Gastroesophageal sphincter (tissue), 4 donors: ENCODE measurements around the gene LIMA1. TPM values are rescaled to one million over a fixed set of nuclear protein-coding genes. Genes with fewer than 3 reads are reported as not detected.

ENCODE experiments used
- ATAC-seq: fragments of 150-250 bp; one replicate; pipeline ENCODE4 v1.9.1; 2016; ENCODE audit warnings: mild to moderate bottlenecking, moderate library complexity
- H3K27ac ChIP-seq, 4 donors: fragments of 200-600 bp; sonication (generic) in 3 of 4; 1 replicate in 3 of 4; 2 replicates in 1 of 4; pipeline ENCODE4 v1.5.1; 2016 to 2019
- H3K27me3 ChIP-seq: fragments of 200-600 bp; sonication (generic); one replicate; pipeline ENCODE4 v1.5.1; 2019
- H3K36me3 ChIP-seq, 2 donors: fragments of 200-600 bp; sonication (generic); one replicate each; pipeline ENCODE4 v1.5.1; 2019; ENCODE audit warnings: control low read depth in 1 of 2
- H3K4me1 ChIP-seq, 3 donors: fragments of 200-600 bp; sonication (generic); 1 replicate in 2 of 3; 2 replicates in 1 of 3; pipeline ENCODE4 v1.5.1; 2016 to 2019; ENCODE audit warnings: control low read depth in 2 of 3
- H3K4me3 ChIP-seq, 2 donors: fragments of 200-600 bp; sonication (generic); one replicate each; pipeline ENCODE4 v1.5.1; 2019; ENCODE audit warnings: mild to moderate bottlenecking in 1 of 2, moderate library complexity in 1 of 2
- H3K9me3 ChIP-seq, 3 donors: fragments of 200-600 bp; sonication (generic); one replicate each; pipeline ENCODE4 v1.5.1; 2017 to 2019; ENCODE audit warnings: control low read depth in 2 of 3
- EP300 ChIP-seq: sonication (generic); formaldehyde crosslinking; IDR thresholded peaks from one replicate; pipeline ENCODE4 v1.6.1; 2017; ENCODE audit warnings: antibody characterized with exemption, mild to moderate bottlenecking
- POLR2A ChIP-seq, 2 donors: fragments of 450-650 bp; IDR thresholded peaks; one replicate each; pipeline ENCODE4 v1.6.1; 2017; ENCODE audit warnings: antibody characterized with exemption in 2 of 2, mild to moderate bottlenecking in 2 of 2, moderate library complexity in 1 of 2
- POLR2AphosphoS5 ChIP-seq: sonication (generic); formaldehyde crosslinking; IDR thresholded peaks from one replicate; pipeline ENCODE4 v1.6.1; 2017; ENCODE audit warnings: antibody characterized with exemption
- WGBS, 2 donors: methylation state at CpG; one replicate each; pipeline ENCODE4 v1.1.5; 2018; ENCODE audit warnings: low coverage in 1 of 2; 5-methylcytosine and 5-hydroxymethylcytosine counted together
- total RNA-seq, 4 donors: library from RNA; depleted of rRNA; stranded (reverse); fragments of >200 nt; gene quantifications; one replicate each; pipeline ENCODE4 v1.1.0, GENCODE V29; 2016
- TF ChIP-seq, protein P1 (sequence below), 4 experiments: fragments of 200-600 bp in 2 of 4; fragments of 450-650 bp in 2 of 4; sonication (generic) in 1 of 4; IDR thresholded peaks; one replicate each; pipeline ENCODE4 v1.5.1; 2017 to 2019; ENCODE audit warnings: antibody characterized with exemption in 4 of 4, mild to moderate bottlenecking in 2 of 4, moderate library complexity in 2 of 4

The LIMA1 gene
- total RNA-seq, 4 donors from 2014 or later = 27.6 to 91.3 (median 64.6) TPM

DNA sequence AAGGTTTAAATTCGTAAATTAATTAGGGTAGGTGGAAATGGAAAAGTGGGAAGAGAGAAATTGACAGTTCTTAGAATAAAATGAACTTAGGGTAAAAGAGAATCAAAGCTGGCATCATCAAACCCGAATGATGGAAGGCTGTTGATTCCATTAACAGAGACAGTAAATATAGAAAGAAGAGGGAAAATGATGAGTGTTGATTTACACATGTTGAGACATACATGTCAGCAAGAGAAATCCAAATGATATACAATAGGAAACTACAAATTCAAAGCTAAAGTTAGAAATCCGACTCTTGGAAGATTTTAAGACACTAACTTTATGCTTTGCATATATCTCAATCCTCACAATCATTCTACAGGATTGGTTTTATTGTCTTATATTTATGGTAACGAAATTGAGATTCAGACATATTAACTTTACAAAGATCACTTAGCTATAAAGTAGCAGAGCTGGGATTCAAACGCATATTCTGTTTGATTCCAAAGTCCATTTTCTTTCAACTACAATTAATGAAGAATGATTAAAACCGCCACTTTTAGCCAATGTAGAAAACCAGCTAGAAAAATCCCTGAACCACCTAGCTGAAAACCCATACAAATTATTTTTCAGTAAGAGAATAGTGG lies 30.2 kb downstream of the LIMA1 start:
- H3K27me3 ChIP-seq = no peaks in the 10 kb centered on the region
- H3K9me3 ChIP-seq = no peaks in the 10 kb centered on the region
- peaks cover 0 to 28% (median 10%) of the 10 kb centered on the region in 3 donors for H3K4me1 ChIP-seq
- H3K4me3 ChIP-seq = no peak overlapping the region
- 91% methylated on average over 6 of the region's 6 CpGs for WGBS, 2 donors
- ATAC-seq = no peak
- H3K36me3 ChIP-seq = no peaks in the 10 kb centered on the region
- TF ChIP-seq EP300 = no peak
- no peak for TF ChIP-seq POLR2A (IDR thresholded peaks at IDR 0.05)
- TF ChIP-seq POLR2AphosphoS5 = no peak
- TF ChIP-seq, protein P1, sequence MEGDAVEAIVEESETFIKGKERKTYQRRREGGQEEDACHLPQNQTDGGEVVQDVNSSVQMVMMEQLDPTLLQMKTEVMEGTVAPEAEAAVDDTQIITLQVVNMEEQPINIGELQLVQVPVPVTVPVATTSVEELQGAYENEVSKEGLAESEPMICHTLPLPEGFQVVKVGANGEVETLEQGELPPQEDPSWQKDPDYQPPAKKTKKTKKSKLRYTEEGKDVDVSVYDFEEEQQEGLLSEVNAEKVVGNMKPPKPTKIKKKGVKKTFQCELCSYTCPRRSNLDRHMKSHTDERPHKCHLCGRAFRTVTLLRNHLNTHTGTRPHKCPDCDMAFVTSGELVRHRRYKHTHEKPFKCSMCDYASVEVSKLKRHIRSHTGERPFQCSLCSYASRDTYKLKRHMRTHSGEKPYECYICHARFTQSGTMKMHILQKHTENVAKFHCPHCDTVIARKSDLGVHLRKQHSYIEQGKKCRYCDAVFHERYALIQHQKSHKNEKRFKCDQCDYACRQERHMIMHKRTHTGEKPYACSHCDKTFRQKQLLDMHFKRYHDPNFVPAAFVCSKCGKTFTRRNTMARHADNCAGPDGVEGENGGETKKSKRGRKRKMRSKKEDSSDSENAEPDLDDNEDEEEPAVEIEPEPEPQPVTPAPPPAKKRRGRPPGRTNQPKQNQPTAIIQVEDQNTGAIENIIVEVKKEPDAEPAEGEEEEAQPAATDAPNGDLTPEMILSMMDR (IDR thresholded peaks at IDR 0.05) = no peak
- no peak overlapping the region for H3K27ac ChIP-seq

GRCh38 chr12:50251619-50252252 lies 31.6 kb downstream of the LIMA1 start:
- Histone ChIP-seq H3K36me3 (peaks cover 0 to 4% of the 10 kb centered on the region in 2 donors), H3K4me3 (no peak overlapping the region), H3K27me3 (no peaks in the 10 kb centered on the region), H3K4me1 (peaks cover 0 to 27% (median under 1%) of the 10 kb centered on the region in 3 donors), H3K9me3 (no peaks in the 10 kb centered on the region), H3K27ac (no peak overlapping the region)
- WGBS, 2 donors = 42 to 90% methylated on average over 6 of the region's 6 CpGs
- TF ChIP-seq POLR2AphosphoS5 (no peak), EP300 (no peak), POLR2A (IDR thresholded peaks at IDR 0.05) (no peak)
- TF ChIP-seq, protein P1 (IDR thresholded peaks at IDR 0.05) = no peak
- ATAC-seq = no peak

- no peaks in the 10 kb centered on the region for H3K27me3 ChIP-seq
- TF ChIP-seq POLR2A (IDR thresholded peaks at IDR 0.05) = no peak
- TF ChIP-seq, protein P1 (IDR thresholded peaks at IDR 0.05) = no peak
- no peak for TF ChIP-seq POLR2AphosphoS5
- no peak for TF ChIP-seq EP300
- no peak for ATAC-seq
- H3K4me1 ChIP-seq = peaks cover 0 to 34% (median 5%) of the 10 kb centered on the region in 3 donors
- H3K36me3 ChIP-seq = peaks cover 0 to 10% of the 10 kb centered on the region in 2 donors
- 50% methylated on average over 4 of the region's 5 CpGs for WGBS, 2 donors
- no peak overlapping the region for H3K27ac ChIP-seq
- H3K4me3 ChIP-seq = no peak overlapping the region
- no peaks in the 10 kb centered on the region for H3K9me3 ChIP-seq
These were observed 33.7 kb downstream of the LIMA1 start for GRCh38 chr12:50249464-50250182.

GRCh38 chr12:50248883-50249282 lies 34.4 kb downstream of the LIMA1 start:
- no peak for ATAC-seq
- Histone ChIP-seq H3K4me1 (peaks cover 0 to 34% (median 5%) of the 10 kb centered on the region in 3 donors), H3K27ac (peak overlapping the region in 1 of 4 donors; percentile 8), H3K4me3 (no peak overlapping the region), H3K9me3 (no peaks in the 10 kb centered on the region), H3K27me3 (no peaks in the 10 kb centered on the region), H3K36me3 (peaks cover 0 to 15% of the 10 kb centered on the region in 2 donors)
- WGBS, 2 donors = 86% methylated on average over 2 of the region's 2 CpGs; no CpG with 5 or more reads in 1 of the 2 donors
- TF ChIP-seq EP300 (no peak), POLR2A (IDR thresholded peaks at IDR 0.05) (no peak), POLR2AphosphoS5 (no peak)
- TF ChIP-seq, protein P1 (IDR thresholded peaks at IDR 0.05) = no peak
